IMR-90 (cell line): Measurements from ENCODE around the gene ASAP2.

Source experiments
- BHLHE40 ChIP-seq: fragments of 150-350 bp; IDR thresholded peaks from 2 replicates; pipeline ENCODE4 v1.6.1; 2016; ENCODE audit warnings: mild to moderate bottlenecking, low read depth, low read length
- CTCF ChIP-seq: conservative IDR thresholded peaks from 2 replicates; pipeline ENCODE4 v1.5.1; 2012; ENCODE audit warnings: mild to moderate bottlenecking, low read depth, low read length, improper control_type of control experiment
- ELK1 ChIP-seq: fragments of 150-350 bp; IDR thresholded peaks from 2 replicates; pipeline ENCODE4 v1.6.1; 2016; ENCODE audit warnings: low read depth, mild to moderate bottlenecking, low read length, moderate library complexity, borderline replicate concordance
- NFE2L2 ChIP-seq: fragments of 150-350 bp; IDR thresholded peaks from 2 replicates; pipeline ENCODE4 v1.6.1; 2016; ENCODE audit warnings: low read depth, mild to moderate bottlenecking, low read length
- RAD21 ChIP-seq: IDR thresholded peaks from 2 replicates; pipeline ENCODE4 v1.6.1; 2012; ENCODE audit warnings: low read length, improper control_type of control experiment
- USF2 ChIP-seq: fragments of 150-350 bp; IDR thresholded peaks from 2 replicates; pipeline ENCODE4 v1.6.1; 2017; ENCODE audit warnings: mild to moderate bottlenecking, antibody characterized with exemption, low read length, low read depth

- TF ChIP-seq RAD21 (no peak), CTCF (no peak), USF2 (no peak), NFE2L2 (no peak), ELK1 (no peak), BHLHE40 (no peak)
Measured at GRCh38 chr2:9388199-9388681, 181.6 kb downstream of the ASAP2 start.
